HG03432 (cell line): Measurements from ENCODE around the gene GLIPR2.
"Not testable (repeated sequence)": the region's sequence is repeated elsewhere in the genome, so short reads cannot be mapped to it uniquely, and the experiment has no call there.

ENCODE experiments used
- ATAC-seq: cut with Tn5 transposase; IDR thresholded peaks from one replicate; pipeline ENCODE4 v1.9.1; 2021; ENCODE audit warnings: mild to moderate bottlenecking, moderate library complexity; ENCODE audit not compliant: unreplicated experiment

The GLIPR2 gene

GRCh38 chr9:36161187-36161586 is 24.7 kb downstream of the GLIPR2 start:
- no peak for ATAC-seq

DNA sequence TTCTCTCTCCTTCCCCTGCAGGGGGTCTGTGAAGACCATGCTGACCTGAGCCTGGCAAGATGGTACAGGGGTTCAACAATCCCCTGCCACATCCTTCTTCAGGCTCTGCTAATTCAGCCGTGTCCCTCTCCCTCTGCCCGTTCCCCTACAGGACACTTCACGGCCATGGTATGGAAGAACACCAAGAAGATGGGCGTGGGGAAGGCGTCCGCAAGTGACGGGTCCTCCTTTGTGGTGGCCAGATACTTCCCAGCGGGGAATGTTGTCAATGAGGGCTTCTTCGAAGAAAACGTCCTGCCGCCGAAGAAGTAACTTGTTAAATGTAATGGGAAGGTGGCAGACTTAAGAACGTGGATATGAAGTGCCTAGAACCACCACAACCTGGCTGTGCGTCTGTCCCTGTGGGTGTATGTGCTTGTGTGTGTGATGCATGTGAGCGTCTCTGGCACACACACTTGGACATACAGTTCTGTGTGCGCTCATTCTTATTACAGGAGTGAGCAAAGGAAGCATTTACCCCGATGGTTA is 25.7 kb downstream of the GLIPR2 start:
- no peak for ATAC-seq

DNA sequence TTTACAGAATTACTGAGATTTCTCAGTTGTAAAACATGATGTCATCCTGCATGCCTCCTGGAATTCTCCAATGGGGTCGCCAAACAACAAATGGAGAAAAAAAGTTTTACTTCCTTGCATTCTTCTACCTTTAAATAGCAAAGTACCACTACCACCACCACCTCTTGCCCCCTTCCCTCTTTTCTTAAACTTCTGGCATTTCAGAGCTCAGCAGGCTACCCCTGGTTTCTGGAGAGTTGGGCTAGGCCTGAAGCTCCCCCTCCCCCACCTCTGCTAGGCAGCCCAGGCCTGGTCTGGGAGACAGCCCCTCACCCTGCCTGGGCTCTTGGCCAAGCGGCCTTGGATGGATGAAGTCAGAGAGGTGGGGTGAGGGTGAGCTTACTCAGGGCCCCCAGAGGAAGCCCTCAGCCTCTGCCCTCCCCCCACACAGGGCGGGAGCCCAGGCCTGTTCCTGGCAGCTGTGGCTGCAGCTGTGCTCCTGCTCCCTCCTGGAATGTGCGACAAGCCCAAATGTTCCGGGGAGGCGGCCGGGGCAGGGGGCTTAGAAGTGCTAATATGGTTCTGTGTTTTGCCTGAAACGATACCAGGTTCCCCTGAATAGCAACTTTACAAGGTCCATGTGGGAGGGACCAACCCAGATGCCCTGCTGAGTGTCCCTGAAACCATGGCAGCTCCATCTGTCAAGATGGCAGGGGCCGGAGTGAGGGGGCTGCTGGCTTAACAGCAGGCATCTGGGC is 26.7 kb downstream of the GLIPR2 start:
- no peak for ATAC-seq

- ATAC-seq, result no peak
These were observed 27.2 kb downstream of the GLIPR2 start for GRCh38 chr9:36163786-36164170.

GRCh38 chr9:36164372-36164771 is 27.8 kb downstream of the GLIPR2 start:
- no peak for ATAC-seq

GRCh38 chr9:36164989-36165388 is 28.5 kb downstream of the GLIPR2 start:
- ATAC-seq, result no peak

GRCh38 chr9:36165826-36166167 is 29.3 kb downstream of the GLIPR2 start:
- ATAC-seq, result no peak

GRCh38 chr9:36166168-36166927 is 29.8 kb downstream of the GLIPR2 start:
- ATAC-seq, result peak; percentile 88

DNA sequence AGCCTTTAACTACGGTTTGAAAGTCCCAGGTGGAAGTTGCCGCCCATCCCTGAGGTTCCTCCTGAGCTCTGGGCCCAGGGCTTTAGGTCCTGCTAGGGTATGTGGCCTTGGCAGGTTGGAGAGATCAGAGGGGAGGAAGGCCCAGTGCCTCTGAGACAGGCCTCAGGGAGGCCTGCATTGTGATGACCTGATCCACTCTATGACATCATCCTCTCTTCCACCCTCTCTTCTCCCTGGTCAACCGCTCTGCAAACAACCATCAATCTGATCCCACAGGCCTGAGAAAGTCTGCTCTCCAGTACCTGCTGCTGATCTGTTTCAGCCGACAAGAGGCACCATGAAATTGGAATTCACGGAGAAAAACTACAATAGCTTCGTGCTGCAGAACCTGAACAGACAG is 32.6 kb downstream of the GLIPR2 start, which contains the start of gene CCIN:
Gene CCIN, plus strand, starts transcription at position 223 of the 400 bp plus-strand sequence. Its CDS starts 115 bp downstream, at position 338.
- ATAC-seq, result no peak

GRCh38 chr9:36169708-36170107 is 33.2 kb downstream of the GLIPR2 start:
- ATAC-seq, result no peak

- ATAC-seq, result no peak
These were observed 34.0 kb downstream of the GLIPR2 start for GRCh38 chr9:36170531-36170930.

DNA sequence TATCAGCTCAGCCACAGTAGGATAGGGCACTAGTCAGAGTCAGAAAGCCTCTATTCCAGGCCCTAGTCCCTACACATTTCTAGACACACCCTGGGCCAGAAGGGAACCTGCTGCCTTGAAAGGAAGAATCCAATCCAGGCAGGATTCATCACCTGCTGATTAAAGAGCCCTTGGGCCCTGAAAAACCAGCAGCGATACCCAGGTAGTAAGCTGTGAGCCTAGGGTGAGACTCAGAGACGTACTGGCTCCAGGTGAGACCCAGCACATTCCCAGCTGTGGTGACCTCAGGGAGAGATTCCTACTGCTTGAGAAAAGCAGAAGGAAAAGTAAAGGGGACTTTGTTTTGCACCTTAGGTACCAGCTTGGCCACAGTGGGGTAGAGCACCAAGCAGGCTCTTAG is 37.3 kb downstream of the GLIPR2 start:
- ATAC-seq, result no peak

DNA sequence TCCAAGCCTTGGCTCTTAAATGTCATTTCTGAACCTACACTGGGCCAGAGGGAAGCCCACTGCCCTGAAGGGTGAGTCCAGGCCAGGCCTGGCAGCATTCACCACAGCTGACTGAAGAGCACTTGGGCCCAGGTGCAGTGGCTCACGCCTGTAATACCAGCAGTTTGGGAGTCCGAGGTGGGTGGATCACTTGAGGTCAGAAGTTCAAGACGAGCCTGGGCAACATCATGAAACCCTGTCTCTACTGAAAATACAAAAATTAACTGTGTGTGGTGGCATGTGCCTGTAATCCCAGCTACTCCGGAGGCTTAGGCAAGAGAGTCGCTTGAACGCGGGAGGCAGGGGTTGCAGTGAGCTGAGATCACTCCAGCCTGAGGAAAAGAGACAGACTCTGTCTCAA is 37.7 kb downstream of the GLIPR2 start:
- ATAC-seq, result no peak

GRCh38 chr9:36174731-36175130 is 38.2 kb downstream of the GLIPR2 start:
- ATAC-seq, result no peak

GRCh38 chr9:36175209-36175608 is 38.7 kb downstream of the GLIPR2 start:
- not testable (repeated sequence) for ATAC-seq

GRCh38 chr9:36176496-36176895 is 40.0 kb downstream of the GLIPR2 start:
- not testable (repeated sequence) for ATAC-seq

GRCh38 chr9:36177571-36177970 is 41.0 kb downstream of the GLIPR2 start:
- ATAC-seq, result no peak

GRCh38 chr9:36180243-36180642 is 43.7 kb downstream of the GLIPR2 start:
- not testable (repeated sequence) for ATAC-seq

GRCh38 chr9:36187414-36187813 is 50.9 kb downstream of the GLIPR2 start:
- ATAC-seq, result no peak

DNA sequence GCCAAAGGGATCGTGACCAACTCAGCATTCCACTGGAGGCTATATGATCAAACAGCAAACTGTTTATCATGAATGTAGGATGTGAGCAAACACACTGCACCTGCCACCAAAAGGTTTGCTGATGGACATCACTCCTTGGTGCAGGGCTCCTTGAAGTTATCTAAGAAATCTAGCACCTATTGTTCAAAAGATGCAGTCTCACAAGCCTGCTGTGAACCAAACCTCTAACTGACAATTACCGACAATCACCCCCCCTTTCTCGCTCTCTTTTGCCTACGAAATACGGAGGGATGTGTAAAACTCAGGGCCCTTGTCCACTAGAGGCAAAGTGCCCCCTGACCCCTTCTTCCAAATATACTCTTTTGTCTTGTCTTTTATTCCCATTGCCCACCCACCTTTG is 51.7 kb downstream of the GLIPR2 start:
- no peak for ATAC-seq

GRCh38 chr9:36189976-36190375 is 53.4 kb downstream of the GLIPR2 start:
- no peak for ATAC-seq
